ENCODE measurements around the gene BAZ2B. TPM values are rescaled to one million over a fixed set of nuclear protein-coding genes. Genes with fewer than 3 reads are reported as not detected.
A peak's percentile ranks its signal among the peaks of the same experiment; 100 is the strongest.

The BAZ2B gene
- total RNA-seq, 1 donor from 2014 or later = 101 TPM

- Mint-ChIP-seq H3K36me3 (peaks cover 3% of the 10 kb centered on the region), H3K4me3 (no peak overlapping the region), H3K27ac (no peak overlapping the region), H3K4me1 (peaks cover 3% of the 10 kb centered on the region), H3K27me3 (ENCODE audit: insufficient read depth, low read depth) (no peaks in the 10 kb centered on the region), H3K9me3 (no peaks in the 10 kb centered on the region)
- no peak overlapping the region for H3K27ac ChIP-seq
- H3K9me3 ChIP-seq (ENCODE audit: low read depth) = no peaks in the 10 kb centered on the region
- TF ChIP-seq EZH2phosphoT487 (IDR thresholded peaks at IDR 0.05) (no peak), EZH2 (IDR thresholded peaks at IDR 0.05) (no peak), CTCF (IDR thresholded peaks at IDR 0.05) (no peak)
- H3F3A ChIP-seq (ENCODE audit: low read depth) = no peaks in the 10 kb centered on the region
- no peaks in the 10 kb centered on the region for H3K36me3 ChIP-seq
- DNase-seq (ENCODE audit: low spot score) = no peak
- H3K27me3 ChIP-seq = no peaks in the 10 kb centered on the region
- H3K4me2 ChIP-seq = no peak overlapping the region
- peaks cover 7% of the 10 kb centered on the region for H3K79me2 ChIP-seq (ENCODE audit: low read depth)
- H4K20me1 ChIP-seq (ENCODE audit: low read depth) = peaks cover 9% of the 10 kb centered on the region
- H2AFZ ChIP-seq (replicated peaks) = no peak overlapping the region
- H3K4me3 ChIP-seq = no peak overlapping the region
- peaks cover 5% of the 10 kb centered on the region for H3K4me1 ChIP-seq
- no peak overlapping the region for H3K9ac ChIP-seq
Observed at GRCh38 chr2:159455330-159455918, 160.9 kb downstream of the BAZ2B start.

DNA sequence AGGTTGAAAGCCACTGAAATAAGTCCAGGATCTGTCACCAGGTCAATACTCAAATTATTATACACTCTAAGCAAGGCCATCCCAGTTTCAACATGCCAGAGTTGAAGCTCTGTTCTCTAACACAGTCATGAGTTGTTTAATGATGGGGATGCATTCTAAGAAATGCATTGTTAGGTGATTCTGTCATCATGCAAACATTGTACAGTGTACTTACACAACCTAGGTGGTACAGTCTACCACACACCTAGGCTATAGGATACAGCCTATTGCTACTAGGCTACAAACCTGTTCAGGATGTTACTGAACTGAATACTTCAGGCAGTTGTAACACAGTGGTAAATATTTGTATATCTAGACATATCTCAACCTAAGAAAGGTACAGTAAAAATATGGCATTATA is 162.2 kb downstream of the BAZ2B start:
- no peaks in the 10 kb centered on the region for H3K9me3 ChIP-seq (ENCODE audit: low read depth)
- no peak for TF ChIP-seq CTCF (IDR thresholded peaks at IDR 0.05)
- TF ChIP-seq EZH2 (IDR thresholded peaks at IDR 0.05) = no peak
- TF ChIP-seq EZH2phosphoT487 (IDR thresholded peaks at IDR 0.05) = no peak
- no peaks in the 10 kb centered on the region for H3K36me3 ChIP-seq
- H3K27ac ChIP-seq = no peak overlapping the region
- peaks cover 9% of the 10 kb centered on the region for H4K20me1 ChIP-seq (ENCODE audit: low read depth)
- H3K4me3 Mint-ChIP-seq = no peak overlapping the region
- H3K4me1 ChIP-seq = peaks cover 16% of the 10 kb centered on the region
- peaks cover 11% of the 10 kb centered on the region for H3K79me2 ChIP-seq (ENCODE audit: low read depth)
- no peaks in the 10 kb centered on the region for H3K9me3 Mint-ChIP-seq
- H3K4me3 ChIP-seq = no peak overlapping the region
- H2AFZ ChIP-seq (replicated peaks) = no peak overlapping the region
- H3K27ac Mint-ChIP-seq = no peak overlapping the region
- DNase-seq (ENCODE audit: low spot score) = no peak
- no peaks in the 10 kb centered on the region for H3F3A ChIP-seq (ENCODE audit: low read depth)
- no peaks in the 10 kb centered on the region for H3K27me3 ChIP-seq
- no peak overlapping the region for H3K4me2 ChIP-seq
- peaks cover 3% of the 10 kb centered on the region for H3K36me3 Mint-ChIP-seq
- peaks cover 12% of the 10 kb centered on the region for H3K4me1 Mint-ChIP-seq
- H3K27me3 Mint-ChIP-seq (ENCODE audit: insufficient read depth, low read depth) = no peaks in the 10 kb centered on the region
- H3K9ac ChIP-seq = no peak overlapping the region

GRCh38 chr2:159450180-159450579 is 166.2 kb downstream of the BAZ2B start:
- Histone ChIP-seq H3K4me1 (peaks cover 17% of the 10 kb centered on the region), H3K79me2 (ENCODE audit: low read depth) (peaks cover 11% of the 10 kb centered on the region), H3K9me3 (ENCODE audit: low read depth) (no peaks in the 10 kb centered on the region), H3F3A (ENCODE audit: low read depth) (no peaks in the 10 kb centered on the region), H3K27ac (peak overlapping the region; percentile 39), H3K9ac (no peak overlapping the region), H2AFZ (replicated peaks) (no peak overlapping the region), H3K27me3 (no peaks in the 10 kb centered on the region), H3K4me2 (no peak overlapping the region), H4K20me1 (ENCODE audit: low read depth) (peaks cover 5% of the 10 kb centered on the region), H3K36me3 (no peaks in the 10 kb centered on the region), H3K4me3 (no peak overlapping the region)
- Mint-ChIP-seq H3K9me3 (no peaks in the 10 kb centered on the region), H3K27me3 (ENCODE audit: insufficient read depth, low read depth) (no peaks in the 10 kb centered on the region), H3K27ac (peak overlapping the region; percentile 46), H3K4me3 (no peak overlapping the region), H3K4me1 (peaks cover 9% of the 10 kb centered on the region), H3K36me3 (peaks cover 17% of the 10 kb centered on the region)
- peak; percentile 33 for DNase-seq (ENCODE audit: low spot score)
- no peak for TF ChIP-seq EZH2phosphoT487 (IDR thresholded peaks at IDR 0.05)
- TF ChIP-seq EZH2 (IDR thresholded peaks at IDR 0.05) = no peak
- no peak for TF ChIP-seq CTCF (IDR thresholded peaks at IDR 0.05)
